Lung (tissue), 12 donors: ENCODE measurements around the gene NPAS3. TPM values are rescaled to one million over a fixed set of nuclear protein-coding genes. Genes with fewer than 3 reads are reported as not detected.

Experiments
- ATAC-seq: fragments of 200-7000 bp; cut with Tn5 transposase; one replicate; pipeline ENCODE4 v1.9.1; 2020; ENCODE audit warnings: moderate number of reproducible peaks; ENCODE audit not compliant: insufficient read depth, low FRiP score
- DNase-seq, 3 donors: peaks; one replicate each; pipeline ENCODE4 v3.0.0-alpha.2; 2013 to 2017
- H3K27ac ChIP-seq, 2 donors: one replicate each; pipeline ENCODE4 v1.5.1; 2013; ENCODE audit warnings: mild to moderate bottlenecking in 2 of 2, moderate library complexity in 2 of 2, control low read depth in 1 of 2, inconsistent platforms in 1 of 2, low read depth in 1 of 2, low read length in 1 of 2
- H3K27me3 ChIP-seq, 3 donors: one replicate each; pipeline ENCODE4 v1.5.1; 2013; ENCODE audit warnings: low read length in 2 of 3; ENCODE audit not compliant: control insufficient read depth in 3 of 3, insufficient read depth in 3 of 3
- H3K36me3 ChIP-seq, 4 donors: one replicate each; pipeline ENCODE4 v1.5.1; 2013; ENCODE audit warnings: low read length in 4 of 4, mild to moderate bottlenecking in 1 of 4, moderate library complexity in 1 of 4; ENCODE audit not compliant: control insufficient read depth in 4 of 4, insufficient read depth in 4 of 4
- H3K4me1 ChIP-seq, 5 donors: one replicate each; pipeline ENCODE4 v1.5.1; 2013; ENCODE audit warnings: low read length in 5 of 5, mild to moderate bottlenecking in 2 of 5, moderate library complexity in 1 of 5; ENCODE audit not compliant: control insufficient read depth in 5 of 5, insufficient read depth in 5 of 5
- H3K4me3 ChIP-seq: one replicate; pipeline ENCODE4 v1.5.1; 2013; ENCODE audit warnings: mild to moderate bottlenecking, control low read depth, moderate library complexity
- H3K9ac ChIP-seq, 2 donors: one replicate each; pipeline ENCODE4 v1.5.1; 2013; ENCODE audit warnings: low read length in 2 of 2, control low read depth in 1 of 2; ENCODE audit not compliant: insufficient read depth in 1 of 2
- H3K9me3 ChIP-seq, 4 donors: one replicate each; pipeline ENCODE4 v1.5.1; 2013; ENCODE audit warnings: low read length in 3 of 4, mild to moderate bottlenecking in 1 of 4, moderate library complexity in 1 of 4; ENCODE audit not compliant: control insufficient read depth in 4 of 4, insufficient read depth in 3 of 4
- WGBS, 2 donors: extraction: QIAGEN DNeasy Blood & Tissue Kit; methylation state at CpG; one replicate each; pipeline ENCODE4 v1.1.7; 2013; 5-methylcytosine and 5-hydroxymethylcytosine counted together
- polyA plus RNA-seq, 2 donors: library from polyadenylated mRNA; stranded (reverse); fragments of 200-250 nt; gene quantifications; one replicate each; pipeline ENCODE4 v1.2.1, GENCODE V29; 2013
- total RNA-seq, 2 donors: library from RNA; depleted of rRNA in 1 of 2; stranded (reverse); fragments of >200 nt in 1 of 2; gene quantifications; one replicate each; pipeline ENCODE4 v1.2.1, GENCODE V29; 2014 to 2021
- TF ChIP-seq, protein P1 (sequence below): IDR thresholded peaks from 2 replicates; pipeline ENCODE4 v1.5.1; 2012; ENCODE audit warnings: mild to moderate bottlenecking; ENCODE audit errors: control extremely low read depth, extremely low read depth
- donor health status: control.
- donor health status: control.
- donor health status: Bipolar disorder and iron deficiency.
- donor health status: healthy.
- donor health status: DM: yes; HTN: yes; CAD: no.

Gene NPAS3
- total and polyA plus RNA-seq, 4 donors, result 0.13 to 0.48 (median 0.33) TPM

DNA sequence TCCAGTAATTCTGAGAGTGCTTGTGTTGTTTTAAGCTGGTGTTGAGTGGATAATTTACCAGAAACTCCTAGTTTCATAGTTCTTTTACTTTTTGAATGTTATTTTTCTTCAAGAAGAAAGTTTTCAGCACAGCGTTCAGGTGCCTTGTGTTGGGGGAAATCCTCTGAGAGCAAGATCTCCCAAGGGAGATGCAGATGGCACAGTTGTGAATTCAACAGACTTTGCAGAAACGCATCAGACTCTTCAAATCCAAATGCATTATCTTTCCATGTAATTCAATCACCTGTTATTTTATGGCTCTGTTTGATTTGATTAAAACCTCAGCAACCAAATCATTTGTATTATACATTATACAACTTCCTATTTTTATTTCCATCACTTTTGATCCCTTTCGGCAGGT, 572.3 kb downstream of the NPAS3 start:
- Histone ChIP-seq H3K4me1 (peaks cover 0 to 38% (median 0%) of the 10 kb centered on the region in 5 donors), H3K27ac (no peak overlapping the region), H3K36me3 (no peaks in the 10 kb centered on the region), H3K27me3 (no peaks in the 10 kb centered on the region), H3K9me3 (peaks cover 0 to 2% (median 0%) of the 10 kb centered on the region in 4 donors), H3K4me3 (no peak overlapping the region), H3K9ac (no peak overlapping the region)
- ATAC-seq, result no peak
- 94 to 97% methylated on average over 3 of the region's 3 CpGs for WGBS, 2 donors
- DNase-seq, result no peak
- TF ChIP-seq, protein P1, sequence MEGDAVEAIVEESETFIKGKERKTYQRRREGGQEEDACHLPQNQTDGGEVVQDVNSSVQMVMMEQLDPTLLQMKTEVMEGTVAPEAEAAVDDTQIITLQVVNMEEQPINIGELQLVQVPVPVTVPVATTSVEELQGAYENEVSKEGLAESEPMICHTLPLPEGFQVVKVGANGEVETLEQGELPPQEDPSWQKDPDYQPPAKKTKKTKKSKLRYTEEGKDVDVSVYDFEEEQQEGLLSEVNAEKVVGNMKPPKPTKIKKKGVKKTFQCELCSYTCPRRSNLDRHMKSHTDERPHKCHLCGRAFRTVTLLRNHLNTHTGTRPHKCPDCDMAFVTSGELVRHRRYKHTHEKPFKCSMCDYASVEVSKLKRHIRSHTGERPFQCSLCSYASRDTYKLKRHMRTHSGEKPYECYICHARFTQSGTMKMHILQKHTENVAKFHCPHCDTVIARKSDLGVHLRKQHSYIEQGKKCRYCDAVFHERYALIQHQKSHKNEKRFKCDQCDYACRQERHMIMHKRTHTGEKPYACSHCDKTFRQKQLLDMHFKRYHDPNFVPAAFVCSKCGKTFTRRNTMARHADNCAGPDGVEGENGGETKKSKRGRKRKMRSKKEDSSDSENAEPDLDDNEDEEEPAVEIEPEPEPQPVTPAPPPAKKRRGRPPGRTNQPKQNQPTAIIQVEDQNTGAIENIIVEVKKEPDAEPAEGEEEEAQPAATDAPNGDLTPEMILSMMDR, result no peak

GRCh38 chr14:33511851-33512640, 573.4 kb downstream of the NPAS3 start:
- peak; percentile 31 to 73 (median 69) for DNase-seq
- H3K9ac ChIP-seq, result no peak overlapping the region
- H3K4me1 ChIP-seq, result peaks cover 0 to 38% (median 0%) of the 10 kb centered on the region in 5 donors
- H3K4me3 ChIP-seq, result no peak overlapping the region
- TF ChIP-seq, protein P1, result no peak
- no peak for ATAC-seq
- whole genome bisulfite sequencing, 2 donors, result 68 to 72% methylated on average over 4 of the region's 4 CpGs
- H3K27me3 ChIP-seq, result no peaks in the 10 kb centered on the region
- no peak overlapping the region for H3K27ac ChIP-seq
- H3K36me3 ChIP-seq, result no peaks in the 10 kb centered on the region
- peaks cover 0 to 2% (median 0%) of the 10 kb centered on the region in 4 donors for H3K9me3 ChIP-seq

GRCh38 chr14:33515441-33515840, 576.8 kb downstream of the NPAS3 start:
- H3K4me3 ChIP-seq, result no peak overlapping the region
- no peak overlapping the region for H3K9ac ChIP-seq
- no peak for ATAC-seq
- WGBS, 2 donors, result 89 to 97% methylated on average over 5 of the region's 5 CpGs
- TF ChIP-seq, protein P1, result no peak
- H3K4me1 ChIP-seq, result peaks cover 0 to 14% (median 0%) of the 10 kb centered on the region in 5 donors
- H3K27ac ChIP-seq, result no peak overlapping the region
- no peaks in the 10 kb centered on the region for H3K27me3 ChIP-seq
- H3K36me3 ChIP-seq, result no peaks in the 10 kb centered on the region
- DNase-seq, result no peak
- H3K9me3 ChIP-seq, result no peaks in the 10 kb centered on the region
